Activated CD8-positive, alpha-beta memory T cell treated with anti-CD3 and anti-CD28 coated beads, Interleukin-2, amount 50 U/mL, for 1 hour (primary cell): Measurements from ENCODE around the gene EPB41L1.

Source experiments
- DNase-seq: peaks from one replicate; pipeline ENCODE4 v3.0.0-alpha.2; 2020; ENCODE audit errors: extremely low read depth

EPB41L1 gene

DNA sequence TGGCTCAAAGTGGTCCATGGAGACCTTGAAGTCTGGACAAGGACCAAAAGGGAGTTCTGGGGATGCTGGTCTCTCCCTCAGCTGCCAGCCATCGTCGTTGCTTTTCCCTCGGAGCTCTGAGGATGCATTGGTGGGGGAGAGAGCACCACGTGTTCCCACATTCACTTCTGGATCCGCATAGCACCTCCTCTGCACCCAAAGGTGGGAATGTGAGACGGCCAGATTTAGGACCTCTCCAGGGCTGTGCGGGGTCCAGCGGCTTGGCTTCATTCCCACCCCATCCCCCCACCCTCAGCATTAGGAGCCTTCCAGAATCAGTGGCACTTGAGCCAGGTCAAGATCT lies 1.1 kb downstream of the EPB41L1 start:
- no peak for DNase-seq

DNA sequence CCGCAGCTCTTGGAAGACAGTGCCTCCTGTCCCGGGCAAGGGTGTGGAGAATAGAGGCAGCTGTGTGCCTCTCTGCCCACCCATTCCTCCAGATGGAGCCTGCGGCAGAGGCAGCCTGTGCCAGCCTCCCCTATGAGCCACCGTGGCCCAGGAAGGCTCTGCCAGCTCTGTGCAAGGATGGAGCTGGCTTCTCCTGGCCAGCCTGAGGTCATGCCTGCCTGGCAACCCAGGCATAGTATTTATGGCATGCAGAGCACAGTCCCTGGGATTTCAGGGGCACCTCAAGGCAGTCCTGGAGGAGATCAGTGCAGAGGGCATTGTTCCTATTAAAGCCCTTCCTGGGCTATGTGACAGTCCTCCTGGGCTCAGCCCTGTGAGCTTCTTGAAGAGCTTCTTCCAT lies 1.5 kb downstream of the EPB41L1 start:
- no peak for DNase-seq

DNA sequence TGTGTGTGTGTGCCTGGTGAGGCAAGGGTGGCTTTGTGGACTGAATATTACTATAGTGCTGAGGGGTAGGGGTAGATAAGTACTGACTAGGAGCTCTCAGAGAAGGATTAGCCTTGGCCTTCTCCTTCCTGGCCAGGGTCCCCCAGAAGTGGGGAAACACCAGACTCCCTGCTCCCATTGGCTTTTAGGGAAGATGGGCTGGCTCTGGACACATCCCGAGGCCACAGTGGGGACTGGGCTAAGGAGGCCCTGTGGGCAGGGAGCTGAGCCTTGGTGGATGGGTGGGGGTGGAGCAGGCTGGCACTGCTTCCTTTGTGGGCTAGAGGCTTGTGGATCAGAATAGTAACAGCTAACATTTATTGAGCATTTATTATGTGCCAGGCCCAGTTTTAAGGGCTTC lies 3.1 kb downstream of the EPB41L1 start:
- DNase-seq = no peak

DNA sequence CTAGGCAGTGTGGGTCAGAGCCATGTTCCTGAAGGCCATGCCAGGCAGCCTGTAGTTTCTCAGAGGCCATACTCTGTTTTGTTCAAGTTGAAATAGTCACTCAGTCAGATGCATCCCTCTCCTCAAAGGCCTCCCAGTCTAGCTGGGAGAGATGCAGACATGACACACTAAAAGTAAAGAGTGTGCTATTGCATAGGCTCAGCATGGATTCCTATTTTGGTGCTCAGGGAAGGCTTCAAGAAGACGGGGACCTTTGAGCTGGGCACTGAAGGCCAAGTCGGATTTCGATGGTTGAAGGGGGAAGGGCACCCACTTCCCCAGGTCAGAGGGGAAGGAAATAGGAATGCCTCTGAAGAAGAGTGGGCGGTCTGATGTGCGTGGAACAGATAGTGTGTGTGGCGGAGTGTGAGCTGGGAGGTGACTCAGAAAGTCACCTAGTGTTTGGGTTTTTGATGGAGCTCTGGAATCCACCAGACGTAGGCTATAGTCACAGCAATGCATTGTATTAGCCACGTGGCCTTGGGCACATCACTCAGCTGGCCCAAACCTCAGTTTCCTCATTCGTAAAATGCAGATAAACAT lies 3.7 kb downstream of the EPB41L1 start:
- no peak for DNase-seq

DNA sequence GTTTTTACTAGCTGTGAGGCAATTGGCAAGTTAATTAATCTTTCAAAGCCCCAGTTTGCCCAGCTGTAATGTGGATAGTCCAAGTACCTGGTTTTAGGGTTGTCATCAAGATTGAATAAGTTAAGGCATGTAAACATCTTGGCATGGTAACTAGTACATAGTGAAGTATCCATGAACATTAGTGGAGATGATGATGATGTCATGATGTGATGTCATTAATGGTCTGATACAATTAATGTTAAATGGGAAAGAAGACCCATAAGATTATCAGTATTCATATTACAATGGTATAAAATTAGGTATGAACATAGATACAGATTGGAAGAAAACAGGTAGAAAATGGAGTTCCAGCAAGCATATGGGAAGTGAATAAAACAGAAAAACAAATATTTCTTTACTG lies 5.3 kb downstream of the EPB41L1 start:
- no peak for DNase-seq

DNA sequence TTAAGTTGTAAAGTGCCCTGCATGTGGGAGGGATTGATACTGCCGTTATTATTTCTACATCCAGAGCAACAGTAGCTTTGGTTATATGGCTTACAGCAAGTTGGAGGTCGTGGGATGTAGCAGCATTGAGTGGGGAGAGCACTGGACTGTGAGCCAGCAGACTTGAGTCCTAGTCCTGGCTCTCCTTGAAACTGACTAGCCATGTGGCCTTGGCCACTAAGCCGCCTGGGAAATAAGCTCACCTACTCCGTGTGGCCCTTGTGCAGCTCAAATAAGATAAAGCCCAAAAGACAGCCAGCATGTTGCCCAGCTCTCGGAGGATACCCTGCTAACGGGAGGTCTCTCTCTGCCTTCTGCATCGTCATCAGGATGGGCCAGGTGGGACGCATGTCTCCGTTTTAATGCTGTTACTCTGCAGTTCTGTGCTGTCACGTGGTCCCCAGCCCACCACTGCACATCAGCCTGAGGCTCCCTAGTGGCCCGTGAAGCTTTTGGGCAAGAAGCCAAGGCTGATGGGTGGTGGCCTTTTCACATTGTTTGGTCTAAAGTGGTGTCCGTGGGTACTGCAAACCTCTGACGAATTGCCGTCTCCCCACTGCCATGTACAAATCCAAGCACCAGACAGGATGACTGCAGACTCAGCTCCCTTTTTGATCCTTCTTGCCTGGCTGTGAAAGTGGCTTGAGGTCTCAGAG lies 7.9 kb downstream of the EPB41L1 start:
- DNase-seq = no peak

DNA sequence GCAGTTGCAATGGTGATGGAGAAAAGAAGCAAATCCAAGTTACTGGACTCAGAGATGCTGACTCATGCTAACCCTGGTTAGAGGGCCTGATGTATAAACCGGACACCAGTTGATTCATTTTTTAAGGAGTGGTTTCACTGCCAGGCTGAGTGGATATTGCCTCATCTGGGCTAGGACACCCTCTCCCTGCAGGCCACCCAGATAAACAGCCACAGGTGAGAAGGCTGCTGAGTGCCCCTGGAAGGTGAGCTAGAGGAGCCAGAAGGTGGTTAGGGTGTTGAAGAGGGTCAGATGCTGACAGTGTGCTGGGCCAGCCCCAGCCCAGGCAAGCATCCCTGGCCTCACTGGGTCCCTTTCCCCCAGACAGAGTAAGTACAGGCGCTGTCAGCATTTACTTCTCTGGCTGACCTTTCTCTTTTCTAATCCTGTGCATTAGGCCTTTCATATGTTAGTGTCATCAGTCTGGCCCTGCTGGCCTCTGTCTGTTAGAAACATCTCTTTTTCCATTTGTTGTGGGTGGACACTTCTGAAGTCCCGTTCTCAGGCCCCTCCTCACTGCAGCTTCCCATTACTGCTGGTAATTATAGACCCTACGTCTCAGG lies 13.5 kb downstream of the EPB41L1 start:
- DNase-seq = no peak

DNA sequence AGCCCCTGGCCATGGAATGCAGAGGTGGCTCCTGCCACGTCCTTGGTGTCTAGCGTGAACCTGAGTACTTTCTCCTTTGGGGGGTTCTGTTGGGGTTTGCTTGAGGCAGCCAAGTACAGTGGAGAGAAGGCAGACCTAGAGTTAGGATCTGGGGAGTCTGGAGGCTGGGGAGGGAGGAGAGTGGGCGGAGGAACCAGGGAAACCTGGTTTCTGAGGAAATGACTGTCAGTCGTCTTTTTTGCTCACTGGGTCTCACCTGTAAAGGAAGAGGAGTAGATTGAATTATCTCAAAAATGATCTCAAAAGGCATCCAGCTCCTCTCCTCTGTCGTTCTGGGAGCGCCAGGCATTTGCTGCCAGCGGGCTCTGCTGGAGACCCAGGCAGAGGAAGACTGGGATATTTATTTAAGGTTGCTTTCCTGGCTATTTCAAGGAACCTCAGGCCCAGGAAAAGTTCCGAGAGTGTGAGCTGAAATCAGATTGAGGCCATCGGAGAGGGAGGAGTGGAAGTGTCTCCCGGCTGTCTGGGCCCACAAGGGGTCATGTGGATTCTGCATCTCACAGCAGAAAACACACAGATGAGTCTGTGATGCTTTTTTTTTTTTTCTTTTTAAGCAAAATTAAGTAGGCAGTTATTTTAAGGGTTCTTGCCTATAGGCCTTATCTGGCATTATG lies 16.1 kb downstream of the EPB41L1 start:
- DNase-seq = no peak

DNA sequence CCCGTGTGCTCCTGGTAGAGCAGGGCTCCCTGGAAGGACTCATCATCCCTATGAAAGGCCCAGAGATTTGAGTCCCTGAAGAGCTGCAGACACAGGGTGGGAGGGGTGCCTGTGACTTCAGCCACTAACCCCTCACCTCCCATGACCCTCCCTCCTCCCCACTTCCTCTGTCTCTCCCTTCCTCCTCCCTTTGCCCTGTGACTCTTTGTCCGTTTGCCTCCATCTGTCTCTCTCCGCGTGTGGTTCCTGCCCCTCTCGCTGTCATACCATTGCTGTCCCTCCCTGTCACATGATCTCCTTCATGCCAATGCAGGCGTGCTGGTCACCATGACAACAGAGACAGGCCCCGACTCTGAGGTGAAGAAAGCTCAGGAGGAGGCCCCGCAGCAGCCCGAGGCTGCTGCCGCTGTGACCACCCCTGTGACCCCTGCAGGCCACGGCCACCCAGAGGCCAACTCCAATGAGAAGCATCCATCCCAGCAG lies 19.0 kb downstream of the EPB41L1 start:
- DNase-seq = no peak

DNA sequence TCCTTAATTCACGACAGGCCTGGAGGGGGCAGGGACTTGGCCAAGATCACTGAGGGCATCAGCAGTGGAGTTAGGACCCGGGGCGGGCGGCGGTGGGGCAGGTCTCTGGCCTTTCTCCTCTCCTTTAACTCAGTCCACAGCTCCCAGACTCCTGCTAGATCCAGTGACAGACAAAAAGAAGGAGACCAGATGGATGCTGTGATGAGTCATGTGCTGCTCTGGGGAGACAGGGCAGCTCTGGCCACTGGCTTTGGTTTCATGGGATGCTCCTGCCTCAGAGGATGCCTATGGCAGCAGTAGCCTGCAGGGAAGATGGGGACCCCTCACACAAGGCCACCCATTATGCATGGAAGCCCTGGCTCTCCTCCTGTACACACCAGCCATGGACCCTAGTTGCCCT lies 20.5 kb downstream of the EPB41L1 start:
- no peak for DNase-seq

DNA sequence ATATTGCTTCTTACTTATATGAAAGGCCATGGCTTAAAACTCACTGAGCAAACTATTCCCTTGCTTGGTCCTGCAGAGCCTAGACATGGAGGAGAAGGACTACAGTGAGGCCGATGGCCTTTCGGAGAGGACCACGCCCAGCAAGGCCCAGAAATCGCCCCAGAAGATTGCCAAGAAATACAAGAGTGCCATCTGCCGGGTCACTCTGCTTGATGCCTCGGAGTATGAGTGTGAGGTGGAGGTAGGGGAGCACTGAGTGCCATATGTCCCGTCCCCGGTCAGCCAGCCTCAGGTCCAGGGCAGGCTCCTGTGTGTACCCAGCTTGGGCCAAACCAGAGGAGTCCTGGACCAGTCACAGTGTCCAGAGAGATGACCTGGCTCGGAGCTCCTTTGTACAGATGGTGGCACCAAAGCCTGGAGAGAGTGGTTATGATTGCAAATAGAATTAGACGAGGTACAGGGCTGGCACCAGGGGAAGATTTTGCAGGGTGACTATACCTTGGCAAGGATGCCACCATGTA lies 21.0 kb downstream of the EPB41L1 start:
- no peak for DNase-seq

DNA sequence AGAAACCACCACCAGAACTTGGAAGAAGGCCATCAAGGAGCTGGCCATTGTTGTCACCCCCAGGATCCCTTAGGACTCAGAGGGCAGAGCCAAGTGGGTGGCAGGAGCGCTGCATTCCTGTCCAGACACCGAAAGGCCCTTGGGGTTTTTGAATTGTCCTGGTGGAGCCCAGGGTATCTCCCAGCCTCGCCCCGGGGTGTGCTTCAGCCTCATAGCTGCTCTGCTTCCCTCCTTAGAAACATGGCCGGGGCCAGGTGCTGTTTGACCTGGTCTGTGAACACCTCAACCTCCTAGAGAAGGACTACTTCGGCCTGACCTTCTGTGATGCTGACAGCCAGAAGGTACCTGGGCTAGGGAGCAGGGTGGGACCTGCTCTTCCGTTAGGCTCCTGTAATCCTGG lies 23.2 kb downstream of the EPB41L1 start:
- no peak for DNase-seq

DNA sequence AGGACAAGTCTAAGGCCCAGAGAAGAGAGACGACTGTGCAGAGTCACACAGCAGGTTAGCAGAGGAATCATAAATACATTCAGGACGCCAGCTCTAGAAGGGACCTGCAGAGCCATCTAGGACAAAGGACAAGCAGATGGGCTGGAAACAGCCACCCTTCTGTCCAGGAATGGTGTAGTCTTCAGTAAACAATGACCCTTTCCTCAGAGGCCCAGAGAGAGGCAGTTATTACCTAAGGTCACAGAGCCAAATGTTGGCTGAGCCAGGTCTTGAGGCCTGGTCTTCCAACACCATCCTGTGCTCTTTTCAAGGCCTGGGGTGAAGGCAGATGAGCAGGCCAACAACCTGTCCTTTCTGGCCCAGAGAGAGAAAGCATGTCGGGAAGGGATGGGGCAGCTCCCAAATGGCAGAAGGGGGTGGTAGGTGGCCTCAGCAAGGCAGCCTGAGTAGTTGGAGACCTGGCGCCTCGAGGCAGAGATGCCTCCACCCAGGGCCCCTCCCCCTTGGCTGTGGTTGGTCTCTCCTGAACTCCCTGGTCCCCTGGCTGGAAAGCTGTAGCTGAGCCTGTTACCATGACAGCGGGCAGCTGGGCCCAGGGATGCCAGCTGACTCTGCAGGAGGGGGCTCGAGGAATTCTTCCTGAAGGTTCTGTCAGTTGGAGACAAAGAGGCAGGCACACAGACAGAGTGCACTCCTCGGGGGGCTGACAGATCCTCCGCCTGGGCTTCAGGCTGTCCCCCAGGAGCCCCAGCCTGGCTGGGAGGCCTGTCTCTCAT lies 24.8 kb downstream of the EPB41L1 start:
- DNase-seq = no peak

DNA sequence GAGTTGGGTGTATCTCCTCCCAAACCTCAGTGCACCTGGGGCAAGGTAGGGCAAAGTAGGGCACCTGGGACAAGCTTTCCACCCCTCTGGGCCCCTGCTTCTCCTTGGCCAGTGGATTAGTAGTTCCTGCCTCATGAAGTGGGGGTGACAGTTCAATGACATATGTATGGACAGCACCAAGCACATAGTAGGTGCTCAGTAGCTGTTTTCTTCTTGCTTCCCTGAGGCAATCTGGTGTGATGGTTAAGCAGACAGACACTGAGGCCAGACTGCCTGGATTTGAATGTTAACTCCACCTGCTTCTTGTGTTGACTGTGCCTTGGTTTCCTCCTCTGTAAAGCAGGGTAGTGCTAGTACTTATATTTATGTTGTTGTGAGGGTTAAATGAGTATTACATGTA lies 25.8 kb downstream of the EPB41L1 start:
- no peak for DNase-seq

DNA sequence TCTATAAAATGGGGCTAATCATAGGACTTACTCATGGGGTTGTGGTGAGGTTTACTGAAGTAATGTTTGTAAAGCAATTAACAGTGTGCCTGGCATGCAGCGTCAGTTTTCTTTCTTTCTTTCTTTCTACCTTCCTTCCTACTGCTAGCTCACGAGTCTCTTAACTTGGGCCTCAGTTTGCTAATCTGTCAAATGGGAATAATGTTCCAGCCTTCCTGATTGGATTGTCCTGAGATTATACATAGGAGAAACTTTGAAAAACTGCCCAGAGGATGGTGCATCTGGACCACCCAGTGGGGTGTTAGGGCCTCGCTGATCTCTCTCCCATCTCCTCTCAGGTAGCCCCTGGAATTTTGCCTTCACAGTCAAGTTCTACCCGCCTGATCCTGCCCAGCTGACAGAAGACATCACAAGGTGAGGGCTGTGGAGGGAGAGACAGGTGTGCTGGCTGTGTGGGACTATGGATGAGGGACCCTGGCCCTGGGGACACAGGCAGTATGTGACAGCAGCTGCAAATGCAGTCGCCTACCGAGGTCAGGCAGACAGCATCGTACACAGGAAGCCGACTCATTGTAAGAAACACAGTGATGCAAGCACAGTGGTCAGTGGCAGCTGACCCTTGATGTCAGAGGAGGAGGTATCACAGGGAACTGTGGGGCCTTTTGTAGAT lies 27.5 kb downstream of the EPB41L1 start:
- no peak for DNase-seq

DNA sequence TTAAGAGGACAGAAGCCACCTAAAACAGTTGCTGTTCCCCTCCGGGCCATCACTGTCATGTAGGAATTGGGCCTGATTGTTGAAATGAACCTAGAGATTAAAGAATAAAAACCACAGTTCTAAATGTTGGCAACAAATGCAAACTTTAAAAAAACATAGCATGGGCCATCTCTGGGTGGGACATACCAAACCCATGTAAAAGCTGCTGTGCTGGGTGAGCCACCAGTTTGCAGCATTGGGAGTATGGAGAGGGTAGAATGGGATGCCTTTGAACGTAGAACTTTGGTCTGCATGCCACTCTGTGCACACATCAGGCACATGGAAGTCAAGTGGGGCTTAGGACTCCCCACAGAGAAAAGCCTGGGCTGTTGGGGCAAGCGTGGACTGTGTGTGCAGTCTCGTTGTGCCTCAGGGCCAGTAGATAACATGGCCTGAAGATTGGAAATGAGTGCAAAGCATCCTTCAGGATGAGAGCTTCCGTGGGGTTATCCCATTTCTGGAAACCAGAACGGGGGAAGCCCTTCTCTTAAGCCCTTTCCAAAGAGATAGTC lies 28.1 kb downstream of the EPB41L1 start:
- DNase-seq = no peak

DNA sequence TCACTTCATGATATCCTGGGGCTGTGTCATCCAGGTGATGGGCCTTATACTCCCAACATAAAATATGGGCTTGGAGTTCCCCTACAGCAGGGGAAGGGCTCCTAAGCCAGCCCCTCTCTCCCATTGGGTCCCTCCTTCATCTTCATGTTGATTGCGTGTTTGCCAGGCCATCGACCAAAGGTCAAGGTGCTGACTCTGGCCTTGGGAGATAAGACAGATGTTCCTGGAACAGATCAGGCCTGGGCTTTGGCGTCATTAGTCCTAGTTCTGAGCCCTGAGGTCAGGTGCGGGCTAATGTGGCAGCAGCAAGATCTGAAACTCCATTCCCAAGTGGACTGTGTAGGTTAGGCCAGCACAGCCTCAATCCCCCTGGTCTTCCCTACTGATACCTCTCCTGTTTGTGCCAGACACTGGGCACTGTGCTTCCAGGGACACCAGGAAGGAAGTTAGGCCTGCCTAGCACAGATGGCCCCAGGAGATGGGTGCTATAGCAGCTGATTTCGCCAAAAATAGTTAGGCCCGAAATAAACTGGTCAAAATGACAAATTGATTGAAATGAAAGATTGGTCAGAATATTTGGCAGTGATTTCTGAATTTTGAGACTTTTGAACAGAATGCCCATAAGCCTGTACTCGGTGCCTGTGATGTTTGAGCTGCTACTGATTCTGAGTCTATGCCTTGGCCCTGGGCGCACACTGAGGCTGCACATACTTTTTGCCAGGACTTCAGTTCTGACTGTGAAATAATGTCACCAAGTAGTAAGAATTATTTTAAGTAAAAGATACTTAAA lies 28.8 kb downstream of the EPB41L1 start:
- DNase-seq = no peak

DNA sequence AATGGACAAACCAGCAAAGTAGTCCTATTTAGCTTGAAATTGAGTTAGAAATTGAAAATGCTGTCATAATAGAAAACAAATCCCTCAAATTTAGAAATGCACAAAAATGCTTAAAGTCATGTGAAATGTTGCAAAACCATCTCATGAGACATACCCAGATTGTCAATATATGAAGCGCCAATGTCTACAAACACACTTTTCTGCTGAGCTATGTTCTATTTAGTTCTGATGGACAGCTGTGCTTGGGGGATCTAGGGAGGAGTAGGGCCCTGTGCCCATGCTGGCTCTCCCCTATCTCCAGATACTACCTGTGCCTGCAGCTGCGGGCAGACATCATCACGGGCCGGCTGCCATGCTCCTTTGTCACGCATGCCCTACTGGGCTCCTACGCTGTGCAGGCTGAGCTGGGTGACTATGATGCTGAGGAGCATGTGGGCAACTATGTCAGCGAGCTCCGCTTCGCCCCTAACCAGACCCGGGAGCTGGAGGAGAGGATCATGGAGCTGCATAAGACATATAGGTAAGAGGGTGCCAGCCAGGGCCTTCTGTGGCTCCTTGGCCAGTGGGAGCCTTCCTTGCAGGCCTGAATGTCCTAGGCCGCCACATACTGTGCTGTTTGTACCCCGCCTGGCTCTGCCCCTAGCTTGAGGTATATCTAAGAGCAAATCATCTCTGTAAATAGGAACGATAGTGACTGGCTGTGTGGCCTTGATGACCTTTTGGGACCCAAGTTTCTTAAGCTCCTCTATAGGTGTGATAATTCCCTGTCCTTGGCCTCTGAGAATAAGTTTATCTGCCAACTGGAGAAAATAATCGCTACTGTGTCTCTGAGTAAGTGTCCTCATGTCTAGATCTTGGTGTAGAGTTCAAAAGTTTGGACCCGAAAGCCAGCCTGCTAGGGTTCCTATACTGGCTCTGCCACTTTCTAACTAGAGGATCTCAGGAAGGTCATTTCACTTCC lies 30.6 kb downstream of the EPB41L1 start:
- DNase-seq = no peak
